A673 (cell line): ENCODE measurements around the gene PNPLA5.

Source experiments
- CTCF ChIP-seq: fragments of 300-800, 200-600 bp; sonication (generic); conservative IDR thresholded peaks from 2 replicates; pipeline ENCODE4 v1.5.1; 2017; ENCODE audit warnings: low read depth, mild to moderate bottlenecking, antibody characterized with exemption, low read length, moderate library complexity, mixed read lengths
- EZH2 ChIP-seq: fragments of 200-600 bp; sonication (generic); IDR thresholded peaks from 2 replicates; pipeline ENCODE4 v1.6.1; 2017; ENCODE audit warnings: borderline replicate concordance, low read depth, mild to moderate bottlenecking, mixed read lengths, antibody characterized with exemption, low read length; ENCODE audit not compliant: poor library complexity, severe bottlenecking

DNA sequence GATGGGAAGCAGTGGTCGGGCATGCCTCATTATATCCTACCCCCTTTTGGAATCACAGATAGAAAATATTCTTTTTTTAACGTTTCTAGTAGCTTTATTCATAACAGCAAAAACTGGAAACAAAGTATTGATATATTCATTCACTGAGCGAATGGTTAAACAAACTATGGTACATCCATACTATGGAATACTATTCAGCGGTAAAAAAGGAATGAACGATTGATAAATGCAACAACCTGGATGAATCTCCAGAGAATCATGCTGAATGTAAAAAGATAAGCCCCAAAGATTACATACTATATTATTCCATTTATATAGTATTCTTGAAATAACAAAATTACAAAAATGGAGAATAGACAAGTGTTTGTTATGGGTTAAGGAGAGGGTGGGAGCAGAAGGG lies 22.0 kb downstream of the PNPLA5 start:
- TF ChIP-seq CTCF (no peak), EZH2 (no peak)
